GM10248 (cell line): ENCODE data around the gene TAF8.
A peak's percentile ranks its signal among the peaks of the same experiment; 100 is the strongest.

Experiments used
- CTCF ChIA-PET: fragments of 300-600 bp; sonication (Branson Sonifier 250); formaldehyde crosslinking; extraction: SDS; loops from one replicate; lab custom pipeline; 2021; ENCODE audit warnings: antibody characterized with exemption; lab: Yijun Ruan, JAX
- POLR2A ChIA-PET: fragments of 350-650 bp; sonication (Branson Sonifier 250); formaldehyde crosslinking; extraction: SDS; loops from one replicate; lab custom pipeline; 2020; ENCODE audit warnings: antibody characterized with exemption; lab: Yijun Ruan, JAX
- DNase-seq: peaks from one replicate; pipeline ENCODE4 v3.0.0; 2012; ENCODE audit errors: extremely low spot score
- CTCF ChIP-seq: IDR thresholded peaks from 2 replicates; pipeline ENCODE4 v1.5.1; 2012; ENCODE audit warnings: mild to moderate bottlenecking, low read depth; ENCODE audit errors: extremely low read depth, missing control alignments, control extremely low read depth

The TAF8 gene

GRCh38 chr6:42135161-42135560, 84.8 kb downstream of the TAF8 start:
- CTCF ChIA-PET: interaction anchor here (1.0 to 3.1 kb wide), 6 partner anchors 10 to 412 kb away, joined by 3 to 22 read pairs (median 4); no protein-coding TSS in a partner anchor
- DNase-seq: no peak
- POLR2A ChIA-PET: no interaction called here
- TF ChIP-seq CTCF: no peak

- CTCF ChIA-PET: interaction anchor here (1.0 to 3.1 kb wide), 7 partner anchors 10 to 412 kb away, joined by 3 to 22 read pairs (median 4); no protein-coding TSS in a partner anchor
- no peak for DNase-seq
- POLR2A ChIA-PET: no interaction called here
- TF ChIP-seq CTCF: no peak
Observed at GRCh38 chr6:42135722-42136121, 85.4 kb downstream of the TAF8 start.

GRCh38 chr6:42136508-42137193, 86.3 kb downstream of the TAF8 start:
- TF ChIP-seq CTCF: peak; percentile 39
- POLR2A ChIA-PET: no interaction called here
- CTCF ChIA-PET: interaction anchor here (0.8 to 3.1 kb wide), 24 partner anchors 8 to 415 kb away, joined by 3 to 22 read pairs (median 4); partner anchors contain the start of gene TAF8
- peak; percentile 82 for DNase-seq
